ENCODE results near the gene KCNIP3.

The KCNIP3 gene

GRCh38 chr2:95276888-95277245 lies 20.3 kb upstream of the KCNIP3 start:
- TF ChIP-seq CTCF (IDR thresholded peaks at IDR 0.05) = no peak

GRCh38 chr2:95277246-95277906 lies 19.8 kb upstream of the KCNIP3 start:
- TF ChIP-seq CTCF (IDR thresholded peaks at IDR 0.05) = peak; percentile 48; the same call in 1 of the 2 replicates

GRCh38 chr2:95278051-95278471 lies 19.1 kb upstream of the KCNIP3 start:
- TF ChIP-seq CTCF (IDR thresholded peaks at IDR 0.05) = no peak

GRCh38 chr2:95278637-95279225 lies 18.4 kb upstream of the KCNIP3 start:
- no peak for TF ChIP-seq CTCF (IDR thresholded peaks at IDR 0.05)

GRCh38 chr2:95279435-95280035 lies 17.6 kb upstream of the KCNIP3 start:
- TF ChIP-seq CTCF (IDR thresholded peaks at IDR 0.05) = no peak

GRCh38 chr2:95281071-95281470 lies 16.1 kb upstream of the KCNIP3 start:
- TF ChIP-seq CTCF (IDR thresholded peaks at IDR 0.05) = no peak

GRCh38 chr2:95281786-95282185 lies 15.4 kb upstream of the KCNIP3 start:
- TF ChIP-seq CTCF (IDR thresholded peaks at IDR 0.05) = no peak
